ENCODE results near the gene CNTN1.

The CNTN1 gene

GRCh38 chr12:41103614-41104013, 411.4 kb downstream of the CNTN1 start:
- no peak overlapping the region for H3K4me3 ChIP-seq (ENCODE audit: low read length)
- peak; percentile 58 for DNase-seq (ENCODE audit: low read depth)
- no peak for TF ChIP-seq CTCF (conservative IDR thresholded peaks at IDR 0.05; ENCODE audit: low read depth, low read length)

- TF ChIP-seq CTCF (conservative IDR thresholded peaks at IDR 0.05; ENCODE audit: low read depth, low read length), result no peak
- DNase-seq (ENCODE audit: low read depth), result no peak
- H3K4me3 ChIP-seq (ENCODE audit: low read length), result no peak overlapping the region
Measured at GRCh38 chr12:41106315-41106714, 414.1 kb downstream of the CNTN1 start.

- no peak for DNase-seq (ENCODE audit: low read depth)
- H3K4me3 ChIP-seq (ENCODE audit: low read length), result no peak overlapping the region
- no peak for TF ChIP-seq CTCF (conservative IDR thresholded peaks at IDR 0.05; ENCODE audit: low read depth, low read length)
Measured at GRCh38 chr12:41108032-41108431, 415.8 kb downstream of the CNTN1 start.

- no peak for DNase-seq (ENCODE audit: low read depth)
- H3K4me3 ChIP-seq (ENCODE audit: low read length), result no peak overlapping the region
- TF ChIP-seq CTCF (conservative IDR thresholded peaks at IDR 0.05; ENCODE audit: low read depth, low read length), result no peak
Measured at GRCh38 chr12:41112903-41113302, 420.7 kb downstream of the CNTN1 start.

- H3K4me3 ChIP-seq (ENCODE audit: low read length), result no peak overlapping the region
- no peak for DNase-seq (ENCODE audit: low read depth)
- no peak for TF ChIP-seq CTCF (conservative IDR thresholded peaks at IDR 0.05; ENCODE audit: low read depth, low read length)
Measured at GRCh38 chr12:41120211-41120610, 428.0 kb downstream of the CNTN1 start.

- DNase-seq (ENCODE audit: low read depth), result no peak
- H3K4me3 ChIP-seq (ENCODE audit: low read length), result no peak overlapping the region
- no peak for TF ChIP-seq CTCF (conservative IDR thresholded peaks at IDR 0.05; ENCODE audit: low read depth, low read length)
Measured at GRCh38 chr12:41121374-41121773, 429.1 kb downstream of the CNTN1 start.

Measured in retinal pigment epithelial cell (primary cell).